Right atrium auricular region (tissue), 2 donors: Measurements from ENCODE around the gene COG4. TPM values are rescaled to one million over a fixed set of nuclear protein-coding genes. Genes with fewer than 3 reads are reported as not detected.

Experiments
- DNase-seq: peaks from one replicate; pipeline ENCODE4 v3.0.0-alpha.2; 2019; ENCODE audit warnings: low spot score
- H3K27ac ChIP-seq, 2 donors: fragments of 200-600 bp; sonication (generic); 1 replicate in 1 of 2; 2 replicates in 1 of 2; pipeline ENCODE4 v1.5.1; 2016 to 2019
- H3K27me3 ChIP-seq, 2 donors: fragments of 200-600 bp; sonication (generic); one replicate each; pipeline versions ENCODE4 v1.5.1 to v1.6.0; 2017 to 2019
- H3K36me3 ChIP-seq: fragments of 200-600 bp; sonication (generic); one replicate; pipeline ENCODE4 v1.5.1; 2016
- H3K4me1 ChIP-seq, 2 donors: fragments of 200-600 bp; sonication (generic); one replicate each; pipeline versions ENCODE4 v1.5.1 to v1.6.0; 2017 to 2019
- H3K4me3 ChIP-seq, 2 donors: fragments of 200-600 bp; sonication (generic); 1 replicate in 1 of 2; 2 replicates in 1 of 2; pipeline ENCODE4 v1.5.1; 2017 to 2019; ENCODE audit warnings: mild to moderate bottlenecking in 1 of 2, moderate library complexity in 1 of 2
- H3K9me3 ChIP-seq, 2 donors: fragments of 200-600 bp; sonication (generic); one replicate each; pipeline ENCODE4 v1.5.1; 2019
- CTCF ChIP-seq, 2 donors: fragments of 200-600 bp; sonication (generic); IDR thresholded peaks; one replicate each; pipeline ENCODE4 v1.5.1; 2019; ENCODE audit warnings: antibody characterized with exemption in 2 of 2
- total RNA-seq, 2 donors: library from RNA; depleted of rRNA; stranded (reverse); fragments of >200 nt; gene quantifications; one replicate each; pipeline ENCODE4 v1.1.0, GENCODE V29; 2016

COG4 gene
- 10 to 100 TPM; 29.1 to 41.8 TPM for total RNA-seq

- H3K27me3 ChIP-seq, result no peaks in the 10 kb centered on the region
- H3K4me1 ChIP-seq, result peaks cover 0 to 42% of the 10 kb centered on the region in 2 donors
- H3K36me3 ChIP-seq, result peaks cover 14% of the 10 kb centered on the region
- DNase-seq, result peak; percentile 83
- H3K4me3 ChIP-seq, result peak within 1 kb of the TSS; percentile 63 to 88
- H3K9me3 ChIP-seq, result no peaks in the 10 kb centered on the region
- TF ChIP-seq CTCF (IDR thresholded peaks at IDR 0.05), result no peak
- H3K27ac ChIP-seq, result peak within 1 kb of the TSS; percentile 70 to 91
Observed at GRCh38 chr16:70523076-70523742, at the start of gene COG4. Gene COG4 (minus strand): TSS chr16:70523554. CDS start chr16:70523543, 11 bp downstream.

- no peak for TF ChIP-seq CTCF (IDR thresholded peaks at IDR 0.05)
- no peaks in the 10 kb centered on the region for H3K27me3 ChIP-seq
- H3K36me3 ChIP-seq, result peaks cover 49% of the 10 kb centered on the region
- peak overlapping the region; percentile 14 to 53 for H3K27ac ChIP-seq
- H3K9me3 ChIP-seq, result no peaks in the 10 kb centered on the region
- H3K4me3 ChIP-seq, result no peak overlapping the region
- no peak for DNase-seq
- H3K4me1 ChIP-seq, result peaks cover 0 to 49% of the 10 kb centered on the region in 2 donors
Observed at GRCh38 chr16:70572926-70573270, 49.5 kb upstream of the COG4 start.

- H3K9me3 ChIP-seq, result no peaks in the 10 kb centered on the region
- peaks cover 0 to 46% of the 10 kb centered on the region in 2 donors for H3K4me1 ChIP-seq
- no peak overlapping the region for H3K4me3 ChIP-seq
- peaks cover 55% of the 10 kb centered on the region for H3K36me3 ChIP-seq
- DNase-seq, result no peak
- TF ChIP-seq CTCF (IDR thresholded peaks at IDR 0.05), result no peak
- peak overlapping the region; percentile 14 to 53 for H3K27ac ChIP-seq
- H3K27me3 ChIP-seq, result no peaks in the 10 kb centered on the region
Observed at GRCh38 chr16:70572050-70572925, 48.9 kb upstream of the COG4 start.

GRCh38 chr16:70571623-70572022, 48.3 kb upstream of the COG4 start:
- Histone ChIP-seq H3K27ac (peak overlapping the region in 1 of 2 donors; percentile 53), H3K4me3 (no peak overlapping the region), H3K4me1 (peaks cover 0 to 40% of the 10 kb centered on the region in 2 donors), H3K9me3 (no peaks in the 10 kb centered on the region), H3K27me3 (no peaks in the 10 kb centered on the region), H3K36me3 (peaks cover 62% of the 10 kb centered on the region)
- TF ChIP-seq CTCF (IDR thresholded peaks at IDR 0.05), result no peak
- no peak for DNase-seq

GRCh38 chr16:70570967-70571570, 47.7 kb upstream of the COG4 start:
- no peak overlapping the region for H3K27ac ChIP-seq

More at GRCh38 chr16:70570967-70571570, 47.7 kb upstream of the COG4 start:
- H3K4me1 ChIP-seq, result peaks cover 0 to 34% of the 10 kb centered on the region in 2 donors
- no peak for TF ChIP-seq CTCF (IDR thresholded peaks at IDR 0.05)
- H3K9me3 ChIP-seq, result no peaks in the 10 kb centered on the region
- H3K36me3 ChIP-seq, result peaks cover 68% of the 10 kb centered on the region
- DNase-seq, result no peak
- no peak overlapping the region for H3K4me3 ChIP-seq
- H3K27me3 ChIP-seq, result no peaks in the 10 kb centered on the region
